Upper lobe of left lung (tissue), 6 donors: ENCODE data around the gene SPATA3. TPM values are rescaled to one million over a fixed set of nuclear protein-coding genes. Genes with fewer than 3 reads are reported as not detected.

ENCODE experiments used
- ATAC-seq, 2 donors: fragments of 200-7000 bp; cut with Tn5 transposase; one replicate each; pipeline ENCODE4 v1.9.1; 2022; ENCODE audit warnings: mild to moderate bottlenecking in 2 of 2, moderate library complexity in 2 of 2; ENCODE audit not compliant: low FRiP score in 2 of 2
- DNase-seq, 2 donors: peaks; one replicate each; pipeline ENCODE4 v3.0.0-alpha.2; 2019 to 2020
- H3K27ac ChIP-seq, 4 donors: fragments of 200-600 bp; sonication (generic); one replicate each; pipeline ENCODE4 v1.5.1; 2016 to 2019
- H3K27me3 ChIP-seq, 4 donors: fragments of 200-600 bp; sonication (generic); one replicate each; pipeline ENCODE4 v1.5.1; 2017 to 2019
- H3K36me3 ChIP-seq, 4 donors: fragments of 200-600 bp; sonication (generic); one replicate each; pipeline ENCODE4 v1.5.1; 2016 to 2019
- H3K4me1 ChIP-seq, 4 donors: fragments of 200-600 bp; sonication (generic); one replicate each; pipeline ENCODE4 v1.5.1; 2018 to 2019
- H3K4me3 ChIP-seq, 4 donors: fragments of 200-600 bp; sonication (generic); one replicate each; pipeline ENCODE4 v1.5.1; 2017 to 2019; ENCODE audit warnings: mild to moderate bottlenecking in 2 of 4, moderate library complexity in 1 of 4
- H3K9me3 ChIP-seq, 4 donors: fragments of 200-600 bp; sonication (generic); one replicate each; pipeline ENCODE4 v1.5.1; 2018 to 2019
- CTCF ChIP-seq, 6 experiments: fragments of 450-650 bp in 4 of 6; fragments of 200-600 bp in 2 of 6; sonication (generic) in 2 of 6; IDR thresholded peaks; one replicate each; pipeline ENCODE4 v1.5.1; 2016 to 2019; ENCODE audit warnings: antibody characterized with exemption in 6 of 6
- EP300 ChIP-seq, 4 donors: sonication (generic); formaldehyde crosslinking; IDR thresholded peaks; one replicate each; pipeline ENCODE4 v1.5.1; 2017; ENCODE audit warnings: antibody characterized with exemption in 4 of 4, control low read depth in 2 of 4
- POLR2A ChIP-seq, 4 donors: fragments of 450-650 bp; IDR thresholded peaks; one replicate each; pipeline ENCODE4 v1.5.1; 2016 to 2017; ENCODE audit warnings: antibody characterized with exemption in 4 of 4, mild to moderate bottlenecking in 2 of 4
- POLR2AphosphoS5 ChIP-seq, 2 donors: sonication (generic); formaldehyde crosslinking; IDR thresholded peaks; one replicate each; pipeline ENCODE4 v1.5.1; 2017; ENCODE audit warnings: antibody characterized with exemption in 2 of 2
- WGBS, 2 donors: methylation state at CpG; one replicate each; pipeline ENCODE4 v1.1.5; 2017 to 2018; 5-methylcytosine and 5-hydroxymethylcytosine counted together
- total RNA-seq, 6 donors: library from RNA; depleted of rRNA in 4 of 6; stranded (reverse); fragments of >200 nt in 4 of 6; gene quantifications; one replicate each; pipeline versions ENCODE4 v1.1.0 to v1.2.1, GENCODE V29; 2016 to 2021
- donor health status: DM: no; HTN: no; CAD: no; lungs with moderate emphysema.
- donor health status: DM: no; HTN: yes; CAD: no; lungs with severe emphysema.

SPATA3 gene
- total RNA-seq, 6 donors from 2014 or later = not detected

DNA sequence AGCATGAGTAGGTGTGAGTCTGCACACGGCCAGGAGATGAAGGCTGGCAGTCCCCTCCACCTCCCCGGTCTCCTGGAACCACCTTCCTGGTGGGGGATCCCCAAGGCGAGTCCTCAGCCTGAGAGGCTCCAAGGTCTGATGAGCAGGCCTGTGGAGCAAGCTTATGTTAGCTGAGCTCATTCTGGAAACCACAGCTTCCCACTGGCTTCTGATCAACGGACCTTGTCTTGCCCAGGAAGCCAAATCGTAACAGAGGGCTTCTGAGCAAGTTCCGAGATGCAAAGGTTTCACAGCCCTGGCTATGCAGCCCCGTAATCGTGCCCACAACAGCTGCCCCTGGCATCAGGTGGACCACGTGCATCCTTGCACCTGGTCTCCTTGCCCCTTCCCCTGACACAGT is 42.1 kb upstream of the SPATA3 start:
- H3K27me3 ChIP-seq = no peaks in the 10 kb centered on the region
- DNase-seq (no peak), ATAC-seq (peak in 1 of 2 donors; percentile 22)
- no peaks in the 10 kb centered on the region for H3K9me3 ChIP-seq
- 70 to 74% methylated on average over 8 to 9 of the region's 9 CpGs for WGBS, 2 donors
- no peaks in the 10 kb centered on the region for H3K36me3 ChIP-seq
- peaks cover 0 to 9% (median 7%) of the 10 kb centered on the region in 4 donors for H3K4me1 ChIP-seq
- TF ChIP-seq POLR2AphosphoS5 (IDR thresholded peaks at IDR 0.05) (no peak), EP300 (IDR thresholded peaks at IDR 0.05) (no peak), CTCF (IDR thresholded peaks at IDR 0.05) (no peak), POLR2A (IDR thresholded peaks at IDR 0.05) (no peak)
- no peak overlapping the region for H3K4me3 ChIP-seq
- no peak overlapping the region for H3K27ac ChIP-seq

DNA sequence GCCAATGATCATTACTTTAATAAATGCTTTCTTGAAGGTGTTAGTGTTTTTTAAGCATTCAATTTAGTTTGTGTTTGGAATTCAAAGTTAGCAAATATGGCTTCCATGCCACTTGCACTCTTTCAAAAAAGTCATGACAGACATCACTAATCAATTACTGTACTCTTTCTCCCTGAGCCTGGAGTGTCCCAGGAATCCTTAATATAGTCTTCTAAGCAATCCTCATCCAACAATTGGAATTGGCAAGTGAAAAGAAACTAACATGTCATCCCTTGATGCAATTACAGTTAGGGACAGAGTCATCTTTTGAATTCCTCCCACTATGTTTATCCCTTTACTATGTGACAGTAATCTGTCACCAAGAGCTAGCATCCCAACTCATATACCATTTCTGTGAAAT is 41.2 kb upstream of the SPATA3 start:
- Histone ChIP-seq H3K27me3 (no peaks in the 10 kb centered on the region), H3K36me3 (no peaks in the 10 kb centered on the region), H3K4me1 (peaks cover 0 to 9% (median 7%) of the 10 kb centered on the region in 4 donors), H3K9me3 (no peaks in the 10 kb centered on the region), H3K27ac (no peak overlapping the region), H3K4me3 (no peak overlapping the region)
- DNase-seq (no peak), ATAC-seq (no peak)
- TF ChIP-seq EP300 (IDR thresholded peaks at IDR 0.05) (no peak), POLR2A (IDR thresholded peaks at IDR 0.05) (no peak), CTCF (IDR thresholded peaks at IDR 0.05) (no peak), POLR2AphosphoS5 (IDR thresholded peaks at IDR 0.05) (no peak)

- WGBS, 2 donors = 91 to 100% methylated on average over 1 of the region's 1 CpG
- peaks cover 0 to 9% (median 7%) of the 10 kb centered on the region in 4 donors for H3K4me1 ChIP-seq
- ATAC-seq (no peak), DNase-seq (no peak)
- TF ChIP-seq CTCF (IDR thresholded peaks at IDR 0.05) (no peak), POLR2A (IDR thresholded peaks at IDR 0.05) (no peak), POLR2AphosphoS5 (IDR thresholded peaks at IDR 0.05) (no peak), EP300 (IDR thresholded peaks at IDR 0.05) (no peak)
- no peaks in the 10 kb centered on the region for H3K27me3 ChIP-seq
- H3K4me3 ChIP-seq = no peak overlapping the region
- no peaks in the 10 kb centered on the region for H3K9me3 ChIP-seq
- no peaks in the 10 kb centered on the region for H3K36me3 ChIP-seq
- H3K27ac ChIP-seq = no peak overlapping the region
These were observed 40.7 kb upstream of the SPATA3 start for GRCh38 chr2:230955163-230955737.

DNA sequence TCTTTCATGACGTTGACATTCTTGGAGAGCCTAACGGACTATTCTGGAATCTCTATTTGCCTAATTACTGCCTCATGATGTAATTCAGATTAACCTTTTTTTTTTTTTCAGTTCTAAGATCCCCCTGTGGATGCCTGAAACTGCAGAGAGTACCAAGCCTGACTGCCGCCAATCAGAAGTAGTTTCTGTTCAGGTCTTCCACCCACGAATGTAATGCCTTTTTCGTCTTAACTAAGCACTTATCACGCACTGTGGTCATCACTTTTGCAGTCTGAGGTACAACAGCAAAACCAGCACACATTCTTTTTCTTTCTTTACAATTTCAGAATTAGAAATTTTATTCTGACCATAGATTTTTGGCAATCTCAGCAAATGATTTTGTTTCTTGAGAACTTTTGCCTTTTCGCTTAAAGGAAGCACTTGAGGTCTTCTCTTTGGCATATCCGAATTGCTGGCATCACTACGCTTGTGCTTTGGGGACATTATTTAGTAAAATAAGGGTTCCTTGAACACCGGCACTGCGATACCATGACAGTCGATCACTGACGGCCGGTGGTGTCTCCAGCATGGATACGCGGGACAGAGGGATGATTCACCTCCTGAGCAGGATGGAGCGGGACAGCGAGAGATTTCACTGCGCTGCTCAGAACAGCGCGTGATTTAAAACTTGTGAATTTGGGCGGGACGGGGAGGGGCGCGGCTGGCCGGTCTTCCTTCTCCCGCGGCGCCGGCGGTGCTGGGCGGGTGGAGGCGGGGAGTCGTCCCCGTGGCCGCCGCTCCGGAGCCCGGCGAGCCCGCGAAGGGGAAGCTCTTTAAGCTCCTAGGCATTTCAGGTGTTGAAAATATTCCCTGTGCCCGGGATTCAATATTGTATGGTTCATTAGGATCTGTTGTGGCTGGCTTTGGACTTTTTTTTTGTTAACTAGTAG is 38.8 kb upstream of the SPATA3 start:
- DNase-seq (peak; percentile 37 to 89), ATAC-seq (peak in 1 of 2 donors; percentile 94)
- Histone ChIP-seq H3K27ac (no peak overlapping the region), H3K27me3 (no peaks in the 10 kb centered on the region), H3K36me3 (no peaks in the 10 kb centered on the region), H3K4me1 (peaks cover 0 to 9% (median 7%) of the 10 kb centered on the region in 4 donors), H3K4me3 (peak overlapping the region in 3 of 4 donors; percentile 12 to 43 (median 32)), H3K9me3 (no peaks in the 10 kb centered on the region)
- 13 to 23% methylated on average over 22 to 43 of the region's 43 CpGs for WGBS, 2 donors
- peak in 1 of 2 donors; percentile 31 for TF ChIP-seq POLR2AphosphoS5 (IDR thresholded peaks at IDR 0.05)
- TF ChIP-seq CTCF (IDR thresholded peaks at IDR 0.05) = no peak
- no peak for TF ChIP-seq EP300 (IDR thresholded peaks at IDR 0.05)
- TF ChIP-seq POLR2A (IDR thresholded peaks at IDR 0.05) = no peak
